ENCODE measurements around the gene PA2G4.
"Not testable (repeated sequence)": the region's sequence is repeated elsewhere in the genome, so short reads cannot be mapped to it uniquely, and the experiment has no call there.

Gene PA2G4

GRCh38 chr12:56115329-56115728, 11.0 kb downstream of the PA2G4 start:
- Mint-ChIP-seq H3K36me3 (peaks cover 22% of the 10 kb centered on the region), H3K4me1 (ENCODE audit: low read depth) (peaks cover 33% of the 10 kb centered on the region), H3K9me3 (ENCODE audit: low read depth) (no peaks in the 10 kb centered on the region), H3K27me3 (no peaks in the 10 kb centered on the region), H3K27ac (peak overlapping the region; percentile 99), H3K4me3 (peak overlapping the region; percentile 97)

- Mint-ChIP-seq H3K9me3 (ENCODE audit: low read depth) (no peaks in the 10 kb centered on the region), H3K4me3 (peak within 1 kb of the TSS; percentile 97), H3K4me1 (ENCODE audit: low read depth) (peaks cover 33% of the 10 kb centered on the region), H3K27me3 (no peaks in the 10 kb centered on the region), H3K27ac (peak within 1 kb of the TSS; percentile 99), H3K36me3 (peaks cover 16% of the 10 kb centered on the region)
Observed at GRCh38 chr12:56116267-56117081, 12.1 kb downstream of the PA2G4 start, which contains the start of gene RPL41. RPL41 (plus strand) TSS chr12:56116633.

GRCh38 chr12:56117082-56117706, 12.8 kb downstream of the PA2G4 start:
- peaks cover 33% of the 10 kb centered on the region for H3K4me1 Mint-ChIP-seq (ENCODE audit: low read depth)
- peak overlapping the region; percentile 97 for H3K4me3 Mint-ChIP-seq
- H3K36me3 Mint-ChIP-seq, result peaks cover 15% of the 10 kb centered on the region
- peak overlapping the region; percentile 99 for H3K27ac Mint-ChIP-seq
- H3K9me3 Mint-ChIP-seq (ENCODE audit: low read depth); H3K27me3 Mint-ChIP-seq: not testable (repeated sequence)

GRCh38 chr12:56117778-56118687, 13.7 kb downstream of the PA2G4 start, which contains the start of gene ZC3H10:
ZC3H10 (plus strand) TSS chr12:56118266; CDS start chr12:56120563, 2,297 bp downstream.
- peak within 1 kb of the TSS; percentile 99 for H3K27ac Mint-ChIP-seq
- H3K36me3 Mint-ChIP-seq, result peaks cover 13% of the 10 kb centered on the region
- H3K4me1 Mint-ChIP-seq (ENCODE audit: low read depth), result peaks cover 33% of the 10 kb centered on the region
- H3K9me3 Mint-ChIP-seq (ENCODE audit: low read depth), result no peaks in the 10 kb centered on the region
- H3K27me3 Mint-ChIP-seq, result no peaks in the 10 kb centered on the region
- peak within 1 kb of the TSS; percentile 97 for H3K4me3 Mint-ChIP-seq

GRCh38 chr12:56118688-56119357, 14.5 kb downstream of the PA2G4 start:
- H3K27me3 Mint-ChIP-seq, result no peaks in the 10 kb centered on the region
- H3K4me1 Mint-ChIP-seq (ENCODE audit: low read depth), result peaks cover 36% of the 10 kb centered on the region
- peak overlapping the region; percentile 97 for H3K4me3 Mint-ChIP-seq
- peaks cover 11% of the 10 kb centered on the region for H3K36me3 Mint-ChIP-seq
- H3K9me3 Mint-ChIP-seq (ENCODE audit: low read depth), result no peaks in the 10 kb centered on the region
- H3K27ac Mint-ChIP-seq, result peak overlapping the region; percentile 99

- peaks cover 37% of the 10 kb centered on the region for H3K4me1 Mint-ChIP-seq (ENCODE audit: low read depth)
- peak overlapping the region; percentile 99 for H3K27ac Mint-ChIP-seq
- peaks cover 11% of the 10 kb centered on the region for H3K36me3 Mint-ChIP-seq
- H3K9me3 Mint-ChIP-seq (ENCODE audit: low read depth), result no peaks in the 10 kb centered on the region
- H3K27me3 Mint-ChIP-seq, result no peaks in the 10 kb centered on the region
- peak overlapping the region; percentile 97 for H3K4me3 Mint-ChIP-seq
Observed at GRCh38 chr12:56119361-56119796, 15.0 kb downstream of the PA2G4 start.

- no peaks in the 10 kb centered on the region for H3K27me3 Mint-ChIP-seq
- H3K4me1 Mint-ChIP-seq (ENCODE audit: low read depth), result peaks cover 36% of the 10 kb centered on the region
- no peaks in the 10 kb centered on the region for H3K9me3 Mint-ChIP-seq (ENCODE audit: low read depth)
- H3K36me3 Mint-ChIP-seq, result peaks cover 11% of the 10 kb centered on the region
- no peak overlapping the region for H3K4me3 Mint-ChIP-seq
- peak overlapping the region; percentile 58 for H3K27ac Mint-ChIP-seq
Observed at GRCh38 chr12:56120158-56120846, 15.9 kb downstream of the PA2G4 start.

GRCh38 chr12:56121204-56121870, 17.0 kb downstream of the PA2G4 start:
- H3K36me3 Mint-ChIP-seq, result peaks cover 11% of the 10 kb centered on the region
- no peak overlapping the region for H3K4me3 Mint-ChIP-seq
- no peaks in the 10 kb centered on the region for H3K9me3 Mint-ChIP-seq (ENCODE audit: low read depth)
- H3K27ac Mint-ChIP-seq, result peak overlapping the region; percentile 28
- peaks cover 37% of the 10 kb centered on the region for H3K4me1 Mint-ChIP-seq (ENCODE audit: low read depth)
- H3K27me3 Mint-ChIP-seq, result no peaks in the 10 kb centered on the region

GRCh38 chr12:56122637-56123036, 18.3 kb downstream of the PA2G4 start:
- Mint-ChIP-seq H3K27ac (peak overlapping the region; percentile 55), H3K9me3 (ENCODE audit: low read depth) (no peaks in the 10 kb centered on the region)

GRCh38 chr12:56124133-56124532, 19.8 kb downstream of the PA2G4 start:
- Mint-ChIP-seq H3K27me3 (no peaks in the 10 kb centered on the region), H3K4me1 (ENCODE audit: low read depth) (peaks cover 40% of the 10 kb centered on the region), H3K9me3 (ENCODE audit: low read depth) (no peaks in the 10 kb centered on the region), H3K4me3 (no peak overlapping the region), H3K27ac (no peak overlapping the region), H3K36me3 (no peaks in the 10 kb centered on the region)

More at GRCh38 chr12:56122637-56123036, 18.3 kb downstream of the PA2G4 start:
- Mint-ChIP-seq H3K36me3 (peaks cover 3% of the 10 kb centered on the region), H3K4me1 (ENCODE audit: low read depth) (peaks cover 50% of the 10 kb centered on the region), H3K27me3 (no peaks in the 10 kb centered on the region), H3K4me3 (no peak overlapping the region)

GRCh38 chr12:56126732-56127239, 22.4 kb downstream of the PA2G4 start:
- H3K4me3 Mint-ChIP-seq, result peak overlapping the region; percentile 94
- peak overlapping the region; percentile 88 for H3K27ac Mint-ChIP-seq
- H3K9me3 Mint-ChIP-seq (ENCODE audit: low read depth), result no peaks in the 10 kb centered on the region
- peaks cover 50% of the 10 kb centered on the region for H3K4me1 Mint-ChIP-seq (ENCODE audit: low read depth)
- no peaks in the 10 kb centered on the region for H3K27me3 Mint-ChIP-seq
- H3K36me3 Mint-ChIP-seq, result peaks cover 13% of the 10 kb centered on the region

- Mint-ChIP-seq H3K27ac (peak overlapping the region; percentile 88), H3K36me3 (peaks cover 19% of the 10 kb centered on the region)
Observed at GRCh38 chr12:56127485-56127887, 23.1 kb downstream of the PA2G4 start.

More at GRCh38 chr12:56127485-56127887, 23.1 kb downstream of the PA2G4 start:
- no peaks in the 10 kb centered on the region for H3K9me3 Mint-ChIP-seq (ENCODE audit: low read depth)
- H3K4me3 Mint-ChIP-seq, result peak overlapping the region; percentile 94
- peaks cover 57% of the 10 kb centered on the region for H3K4me1 Mint-ChIP-seq (ENCODE audit: low read depth)
- no peaks in the 10 kb centered on the region for H3K27me3 Mint-ChIP-seq
